ENCODE data around the gene SLC4A7.

Gene SLC4A7

GRCh38 chr3:27391796-27392195, 92.4 kb downstream of the SLC4A7 start:
- TF ChIP-seq CTCF (IDR thresholded peaks at IDR 0.05; ENCODE audit: low read depth, low read length, missing control alignments) = no peak
- DNase-seq (ENCODE audit: low read depth) = no peak
- in situ Hi-C loops (cut with HindIII; ENCODE audit: low sequenced_read_pairs) = no loop called here
- H3K4me3 ChIP-seq (ENCODE audit: low read depth, low read length) = no peak overlapping the region

- in situ Hi-C loops (cut with HindIII; ENCODE audit: low sequenced_read_pairs) = no loop called here
- TF ChIP-seq CTCF (IDR thresholded peaks at IDR 0.05; ENCODE audit: low read depth, low read length, missing control alignments) = no peak
- H3K4me3 ChIP-seq (ENCODE audit: low read depth, low read length) = no peak overlapping the region
- DNase-seq (ENCODE audit: low read depth) = no peak
Measured at GRCh38 chr3:27387625-27388024, 96.6 kb downstream of the SLC4A7 start.

GRCh38 chr3:27385504-27385903, 98.7 kb downstream of the SLC4A7 start:
- in situ Hi-C loops (cut with HindIII; ENCODE audit: low sequenced_read_pairs) = no loop called here
- TF ChIP-seq CTCF (IDR thresholded peaks at IDR 0.05; ENCODE audit: low read depth, low read length, missing control alignments) = no peak
- H3K4me3 ChIP-seq (ENCODE audit: low read depth, low read length) = no peak overlapping the region
- no peak for DNase-seq (ENCODE audit: low read depth)

GRCh38 chr3:27384191-27384590, 100.0 kb downstream of the SLC4A7 start:
- TF ChIP-seq CTCF (IDR thresholded peaks at IDR 0.05; ENCODE audit: low read depth, low read length, missing control alignments) = no peak
- in situ Hi-C loops (cut with HindIII; ENCODE audit: low sequenced_read_pairs) = no loop called here
- no peak overlapping the region for H3K4me3 ChIP-seq (ENCODE audit: low read depth, low read length)
- DNase-seq (ENCODE audit: low read depth) = no peak

- no peak for DNase-seq (ENCODE audit: low read depth)
- in situ Hi-C loops (cut with HindIII; ENCODE audit: low sequenced_read_pairs) = no loop called here
- H3K4me3 ChIP-seq (ENCODE audit: low read depth, low read length) = no peak overlapping the region
- no peak for TF ChIP-seq CTCF (IDR thresholded peaks at IDR 0.05; ENCODE audit: low read depth, low read length, missing control alignments)
Measured at GRCh38 chr3:27380433-27381357, 103.5 kb downstream of the SLC4A7 start.

GRCh38 chr3:27378331-27378730, 105.9 kb downstream of the SLC4A7 start:
- no peak for DNase-seq (ENCODE audit: low read depth)

More at GRCh38 chr3:27378331-27378730, 105.9 kb downstream of the SLC4A7 start:
- no peak overlapping the region for H3K4me3 ChIP-seq (ENCODE audit: low read depth, low read length)
- TF ChIP-seq CTCF (IDR thresholded peaks at IDR 0.05; ENCODE audit: low read depth, low read length, missing control alignments) = no peak
- in situ Hi-C loops (cut with HindIII; ENCODE audit: low sequenced_read_pairs) = no loop called here

All from astrocyte of the cerebellum (primary cell).